ENCODE results near the gene COMT. TPM values are rescaled to one million over a fixed set of nuclear protein-coding genes. Genes with fewer than 3 reads are reported as not detected.

The COMT gene
- total RNA-seq, 1 donor from 2014 or later = 1.3 TPM

DNA sequence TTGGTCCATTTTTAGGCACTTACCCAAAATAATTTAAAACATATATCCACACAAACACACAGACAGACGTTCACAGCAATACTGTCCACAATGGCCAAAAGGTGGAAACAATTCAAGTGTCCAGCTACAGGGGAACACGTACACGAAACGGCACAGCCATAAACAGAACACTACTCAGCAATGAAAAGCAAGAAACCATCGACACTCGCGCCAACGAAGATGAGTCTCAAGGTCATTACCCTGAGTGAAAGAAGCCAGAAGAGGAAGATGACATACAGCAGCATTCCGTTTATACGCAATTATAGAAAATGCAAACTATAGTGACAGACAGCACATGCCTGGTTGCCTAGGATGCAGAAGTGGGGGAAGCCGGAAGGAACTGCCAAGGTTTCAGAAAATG is 13.4 kb upstream of the COMT start:
- no peak overlapping the region for H3K9ac ChIP-seq
- no peaks in the 10 kb centered on the region for H3K9me3 ChIP-seq (ENCODE audit: low read depth)
- H3K79me2 ChIP-seq (ENCODE audit: low read depth) = no peaks in the 10 kb centered on the region
- Mint-ChIP-seq H3K27me3 (ENCODE audit: insufficient read depth, low read depth) (peaks cover 2% of the 10 kb centered on the region), H3K9me3 (no peaks in the 10 kb centered on the region), H3K4me1 (no peaks in the 10 kb centered on the region), H3K4me3 (no peak overlapping the region), H3K27ac (no peak overlapping the region), H3K36me3 (no peaks in the 10 kb centered on the region)
- DNase-seq (ENCODE audit: low spot score) = no peak
- no peaks in the 10 kb centered on the region for H3K4me1 ChIP-seq
- TF ChIP-seq EZH2phosphoT487 (IDR thresholded peaks at IDR 0.05) (no peak), CTCF (IDR thresholded peaks at IDR 0.05) (no peak), EZH2 (IDR thresholded peaks at IDR 0.05) (no peak)
- H3K27ac ChIP-seq = no peak overlapping the region
- no peak overlapping the region for H3K4me3 ChIP-seq
- H3K4me2 ChIP-seq = no peak overlapping the region
- H3K36me3 ChIP-seq = no peaks in the 10 kb centered on the region
- no peaks in the 10 kb centered on the region for H4K20me1 ChIP-seq (ENCODE audit: low read depth)
- no peaks in the 10 kb centered on the region for H3K27me3 ChIP-seq
- no peak overlapping the region for H2AFZ ChIP-seq (replicated peaks)
- H3F3A ChIP-seq (ENCODE audit: low read depth) = no peaks in the 10 kb centered on the region

GRCh38 chr22:19929586-19930550 is 11.7 kb upstream of the COMT start:
- Mint-ChIP-seq H3K27ac (no peak overlapping the region), H3K36me3 (no peaks in the 10 kb centered on the region), H3K4me1 (no peaks in the 10 kb centered on the region), H3K4me3 (no peak overlapping the region), H3K27me3 (ENCODE audit: insufficient read depth, low read depth) (peaks cover 2% of the 10 kb centered on the region), H3K9me3 (no peaks in the 10 kb centered on the region)
- H3F3A ChIP-seq (ENCODE audit: low read depth) = no peaks in the 10 kb centered on the region
- no peaks in the 10 kb centered on the region for H4K20me1 ChIP-seq (ENCODE audit: low read depth)
- H3K27me3 ChIP-seq = no peaks in the 10 kb centered on the region
- TF ChIP-seq CTCF (IDR thresholded peaks at IDR 0.05) (no peak), EZH2 (IDR thresholded peaks at IDR 0.05) (no peak), EZH2phosphoT487 (IDR thresholded peaks at IDR 0.05) (no peak)
- H3K27ac ChIP-seq = no peak overlapping the region
- DNase-seq (ENCODE audit: low spot score) = no peak
- no peak overlapping the region for H3K4me2 ChIP-seq
- H3K4me1 ChIP-seq = no peaks in the 10 kb centered on the region
- no peaks in the 10 kb centered on the region for H3K79me2 ChIP-seq (ENCODE audit: low read depth)
- no peaks in the 10 kb centered on the region for H3K36me3 ChIP-seq
- no peaks in the 10 kb centered on the region for H3K9me3 ChIP-seq (ENCODE audit: low read depth)
- no peak overlapping the region for H3K4me3 ChIP-seq
- no peak overlapping the region for H2AFZ ChIP-seq (replicated peaks)
- no peak overlapping the region for H3K9ac ChIP-seq

- no peaks in the 10 kb centered on the region for H3F3A ChIP-seq (ENCODE audit: low read depth)
- no peaks in the 10 kb centered on the region for H3K36me3 ChIP-seq
- Mint-ChIP-seq H3K27me3 (ENCODE audit: insufficient read depth, low read depth) (peaks cover 2% of the 10 kb centered on the region), H3K4me1 (no peaks in the 10 kb centered on the region), H3K9me3 (peaks cover 7% of the 10 kb centered on the region), H3K27ac (no peak overlapping the region), H3K36me3 (no peaks in the 10 kb centered on the region), H3K4me3 (no peak overlapping the region)
- H2AFZ ChIP-seq (replicated peaks) = no peak overlapping the region
- no peak overlapping the region for H3K4me3 ChIP-seq
- no peaks in the 10 kb centered on the region for H3K4me1 ChIP-seq
- H4K20me1 ChIP-seq (ENCODE audit: low read depth) = no peaks in the 10 kb centered on the region
- no peaks in the 10 kb centered on the region for H3K79me2 ChIP-seq (ENCODE audit: low read depth)
- no peaks in the 10 kb centered on the region for H3K27me3 ChIP-seq
- H3K4me2 ChIP-seq = no peak overlapping the region
- no peak overlapping the region for H3K27ac ChIP-seq
- no peak overlapping the region for H3K9ac ChIP-seq
- H3K9me3 ChIP-seq (ENCODE audit: low read depth) = no peaks in the 10 kb centered on the region
- TF ChIP-seq EZH2 (IDR thresholded peaks at IDR 0.05) (no peak), CTCF (IDR thresholded peaks at IDR 0.05) (no peak), EZH2phosphoT487 (IDR thresholded peaks at IDR 0.05) (no peak)
- no peak for DNase-seq (ENCODE audit: low spot score)
These were observed 10.8 kb upstream of the COMT start for GRCh38 chr22:19930551-19931486.
